Loucy (cell line): ENCODE results near the gene AMZ1.

Source experiments
- H2AFZ ChIP-seq: fragments of 200-600 bp; sonication (generic); 2 replicates; pipeline ENCODE4 v1.6.0; 2016; ENCODE audit warnings: antibody characterized with exemption, mild to moderate bottlenecking, low read length, moderate library complexity
- H3F3A ChIP-seq: fragments of 200-600 bp; 2 replicates; pipeline ENCODE4 v1.6.0; 2016; ENCODE audit warnings: antibody characterized with exemption, low read depth, mild to moderate bottlenecking
- H3K27me3 ChIP-seq: fragments of 200-600 bp; sonication (generic); 2 replicates; pipeline ENCODE4 v1.6.1; 2014; ENCODE audit warnings: low read length, mild to moderate bottlenecking; ENCODE audit not compliant: insufficient read depth, poor library complexity, severe bottlenecking
- H3K36me3 ChIP-seq: fragments of 200-600 bp; sonication (generic); 2 replicates; pipeline ENCODE4 v1.6.1; 2016; ENCODE audit warnings: low read length; ENCODE audit not compliant: insufficient read depth
- H3K4me1 ChIP-seq: fragments of 200-600 bp; sonication (generic); 2 replicates; pipeline ENCODE4 v1.5.1; 2014; ENCODE audit warnings: low read length, mild to moderate bottlenecking; ENCODE audit not compliant: insufficient read depth, poor library complexity, severe bottlenecking
- H3K4me2 ChIP-seq: fragments of 200-600 bp; sonication (generic); 2 replicates; pipeline ENCODE4 v1.6.0; 2014; ENCODE audit warnings: antibody characterized with exemption, low read length, low read depth, mild to moderate bottlenecking; ENCODE audit not compliant: poor library complexity, severe bottlenecking
- H3K4me3 ChIP-seq: fragments of 200-600 bp; sonication (generic); 2 replicates; pipeline ENCODE4 v1.5.1; 2014; ENCODE audit warnings: low read length, mild to moderate bottlenecking, mixed read lengths; ENCODE audit not compliant: poor library complexity, severe bottlenecking
- H3K79me2 ChIP-seq: fragments of 200-600 bp; sonication (generic); 2 replicates; pipeline ENCODE4 v1.6.1; 2014; ENCODE audit warnings: low read length; ENCODE audit not compliant: insufficient read depth
- H3K9ac ChIP-seq: fragments of 200-600 bp; sonication (generic); 2 replicates; pipeline ENCODE4 v1.6.0; 2014; ENCODE audit warnings: mild to moderate bottlenecking, low read depth, low read length, moderate library complexity; ENCODE audit not compliant: poor library complexity, severe bottlenecking
- H3K9me2 ChIP-seq: fragments of 200-600 bp; sonication (generic); replicated peaks from 2 replicates; pipeline ENCODE4 v1.6.1; 2016; ENCODE audit warnings: low read depth, low read length, mixed read lengths
- H3K9me3 ChIP-seq: fragments of 200-600 bp; sonication (generic); 2 replicates; pipeline ENCODE4 v1.6.1; 2014; ENCODE audit warnings: mild to moderate bottlenecking, antibody characterized with exemption, low read length, low read depth; ENCODE audit not compliant: insufficient read depth
- H4K20me1 ChIP-seq: fragments of 200-600 bp; sonication (generic); 2 replicates; pipeline ENCODE4 v1.6.0; 2014; ENCODE audit warnings: antibody characterized with exemption, low read length, mild to moderate bottlenecking; ENCODE audit not compliant: insufficient read depth, poor library complexity, severe bottlenecking
- CTCF ChIP-seq: fragments of 200-600 bp; sonication (generic); conservative IDR thresholded peaks from 2 replicates; pipeline ENCODE4 v1.5.1; 2014; ENCODE audit warnings: mild to moderate bottlenecking, antibody characterized with exemption, low read length
- EZH2phosphoT487 ChIP-seq: fragments of 200-600 bp; IDR thresholded peaks from 2 replicates; pipeline ENCODE4 v1.6.1; 2018; ENCODE audit warnings: antibody characterized with exemption, mild to moderate bottlenecking, moderate library complexity, borderline replicate concordance

Gene AMZ1

GRCh38 chr7:2687881-2688318 is at the start of gene AMZ1:
AMZ1 (plus strand) TSS chr7:2688202; CDS start chr7:2700452, 12,250 bp downstream.
- H3F3A ChIP-seq = no peaks in the 10 kb centered on the region
- no peaks in the 10 kb centered on the region for H3K9me3 ChIP-seq
- H2AFZ ChIP-seq = no peak within 1 kb of the TSS
- no peak within 1 kb of the TSS for H3K4me2 ChIP-seq
- TF ChIP-seq CTCF (no peak), EZH2phosphoT487 (no peak)
- no peaks in the 10 kb centered on the region for H3K36me3 ChIP-seq
- no peaks in the 10 kb centered on the region for H4K20me1 ChIP-seq
- no peaks in the 10 kb centered on the region for H3K9me2 ChIP-seq
- no peak within 1 kb of the TSS for H3K4me3 ChIP-seq
- H3K79me2 ChIP-seq = no peaks in the 10 kb centered on the region
- no peak within 1 kb of the TSS for H3K9ac ChIP-seq
- no peaks in the 10 kb centered on the region for H3K27me3 ChIP-seq
- H3K4me1 ChIP-seq = peaks cover 23% of the 10 kb centered on the region

GRCh38 chr7:2638224-2638991 is 49.6 kb upstream of the AMZ1 start:
- H3K36me3 ChIP-seq = no peaks in the 10 kb centered on the region

GRCh38 chr7:2639181-2639681 is 48.8 kb upstream of the AMZ1 start:
- no peaks in the 10 kb centered on the region for H3K27me3 ChIP-seq
- no peak overlapping the region for H2AFZ ChIP-seq
- peaks cover 28% of the 10 kb centered on the region for H3K4me1 ChIP-seq
- peaks cover 80% of the 10 kb centered on the region for H4K20me1 ChIP-seq
- no peaks in the 10 kb centered on the region for H3K36me3 ChIP-seq
- H3K4me3 ChIP-seq = no peak overlapping the region
- H3K9me2 ChIP-seq = no peaks in the 10 kb centered on the region
- H3K4me2 ChIP-seq = no peak overlapping the region
- peaks cover 86% of the 10 kb centered on the region for H3K79me2 ChIP-seq
- no peaks in the 10 kb centered on the region for H3K9me3 ChIP-seq
- H3K9ac ChIP-seq = no peak overlapping the region
- no peak for TF ChIP-seq EZH2phosphoT487
- TF ChIP-seq CTCF = no peak
- no peaks in the 10 kb centered on the region for H3F3A ChIP-seq

More at GRCh38 chr7:2638224-2638991, 49.6 kb upstream of the AMZ1 start:
- H3K9ac ChIP-seq = no peak overlapping the region
- H3K9me3 ChIP-seq = no peaks in the 10 kb centered on the region
- no peaks in the 10 kb centered on the region for H3K27me3 ChIP-seq
- H3K4me3 ChIP-seq = no peak overlapping the region
- peaks cover 86% of the 10 kb centered on the region for H3K79me2 ChIP-seq
- no peak overlapping the region for H2AFZ ChIP-seq
- H3K4me2 ChIP-seq = no peak overlapping the region
- H3K4me1 ChIP-seq = peaks cover 28% of the 10 kb centered on the region
- no peaks in the 10 kb centered on the region for H3K9me2 ChIP-seq
- no peak for TF ChIP-seq EZH2phosphoT487
- TF ChIP-seq CTCF = no peak
- H3F3A ChIP-seq = no peaks in the 10 kb centered on the region
- peaks cover 80% of the 10 kb centered on the region for H4K20me1 ChIP-seq
